Activated CD4-positive, alpha-beta memory T cell treated with anti-CD3 and anti-CD28 coated beads, Interleukin-2, amount 10 ng/mL, durations not matched to agents 7 days and 5 days (primary cell): ENCODE data around the gene HDLBP. TPM values are rescaled to one million over a fixed set of nuclear protein-coding genes. Genes with fewer than 3 reads are reported as not detected.
"Not testable (repeated sequence)": the region's sequence is repeated elsewhere in the genome, so short reads cannot be mapped to it uniquely, and the experiment has no call there.

ENCODE experiments used
- CTCF ChIA-PET: fragments of 350-600 bp; sonication (Branson Sonifier 250); formaldehyde crosslinking; loops from one replicate; lab custom pipeline; 2021; ENCODE audit warnings: antibody characterized with exemption, inconsistent platforms; lab: Charles Lee
- POLR2A ChIA-PET: fragments of 350-600 bp; sonication (Branson Sonifier 250); formaldehyde crosslinking; loops from one replicate; lab custom pipeline; 2021; ENCODE audit warnings: antibody characterized with exemption; lab: Charles Lee
- DNase-seq: peaks from one replicate; pipeline ENCODE4 v3.0.0-alpha.2; 2020
- H3K27ac Mint-ChIP-seq: one replicate; pipeline ENCODE4 v1.8.0; 2021; ENCODE audit warnings: mild to moderate bottlenecking, mixed read lengths
- H3K27me3 Mint-ChIP-seq: one replicate; pipeline ENCODE4 v1.8.0; 2021; ENCODE audit warnings: mixed read lengths
- H3K36me3 Mint-ChIP-seq: one replicate; pipeline ENCODE4 v1.8.0; 2021; ENCODE audit warnings: low read depth, mixed read lengths
- H3K4me1 Mint-ChIP-seq: one replicate; pipeline ENCODE4 v1.8.0; 2021; ENCODE audit warnings: mixed read lengths
- H3K4me3 Mint-ChIP-seq: one replicate; pipeline ENCODE4 v1.8.0; 2021; ENCODE audit warnings: mild to moderate bottlenecking, mixed read lengths
- H3K9me3 Mint-ChIP-seq: one replicate; pipeline ENCODE4 v1.8.0; 2021; ENCODE audit warnings: mixed read lengths
- total RNA-seq, 2 experiments: library from RNA; stranded (reverse); gene quantifications; one replicate each; pipeline ENCODE4 v1.2.3, GENCODE V29; 2021

HDLBP gene
- total RNA-seq, 2 experiments from 2014 or later = 190 to 193 TPM

DNA sequence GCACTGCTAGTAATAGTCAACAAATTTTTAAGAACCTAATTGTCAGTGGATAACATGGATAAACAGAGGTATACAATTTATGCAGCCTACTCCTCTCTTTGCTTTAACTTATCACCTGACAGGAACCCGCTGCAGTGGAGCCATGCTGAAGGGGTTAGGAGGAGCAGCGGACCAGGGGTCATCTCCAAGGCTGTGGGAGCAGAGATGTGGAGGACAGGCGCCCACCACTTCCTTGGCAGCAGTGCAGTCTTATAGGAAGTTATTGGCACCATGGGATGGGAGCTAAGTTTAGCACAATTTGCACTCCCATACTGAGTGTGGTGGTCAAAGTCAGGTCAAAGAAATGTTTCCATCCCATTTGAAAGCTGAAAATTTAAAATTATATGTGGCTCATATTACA is 35.6 kb downstream of the HDLBP start:
- Mint-ChIP-seq H3K27ac (no peak overlapping the region), H3K4me1 (peaks cover 17% of the 10 kb centered on the region), H3K4me3 (no peak overlapping the region), H3K27me3 (no peaks in the 10 kb centered on the region), H3K9me3 (peaks cover 10% of the 10 kb centered on the region), H3K36me3 (peaks cover 37% of the 10 kb centered on the region)
- ChIA-PET CTCF (no interaction called here), POLR2A (interaction anchor here (1.0 kb wide), 1 partner anchor 35 kb away, joined by 3 read pairs; no protein-coding TSS in a partner anchor)
- no peak for DNase-seq

DNA sequence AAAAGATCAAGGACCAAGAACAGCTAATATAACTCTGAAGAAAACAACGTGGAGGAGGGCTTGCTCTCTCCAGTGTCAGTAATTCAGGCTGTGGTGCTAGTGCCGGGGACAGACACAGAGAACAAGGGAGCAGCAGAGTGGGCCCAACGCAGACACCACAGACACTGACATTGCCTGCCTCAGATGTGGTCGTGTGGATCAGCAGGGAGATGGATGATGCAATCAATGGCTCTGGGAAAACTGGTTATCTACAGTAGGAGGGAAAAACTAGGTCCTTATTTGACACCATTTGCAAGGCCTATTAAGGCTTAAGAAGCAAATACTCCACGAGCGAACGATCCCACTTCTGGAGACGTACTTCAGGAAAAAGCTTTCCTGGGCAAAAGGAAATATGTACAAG is 36.1 kb downstream of the HDLBP start:
- Mint-ChIP-seq H3K9me3 (peaks cover 10% of the 10 kb centered on the region), H3K27ac (no peak overlapping the region), H3K4me3 (no peak overlapping the region), H3K4me1 (peaks cover 17% of the 10 kb centered on the region), H3K27me3 (no peaks in the 10 kb centered on the region), H3K36me3 (peaks cover 39% of the 10 kb centered on the region)
- no peak for DNase-seq
- ChIA-PET POLR2A (interaction anchor here (1.0 to 1.5 kb wide), 2 partner anchors 36 kb away, joined by 3 read pairs; partner anchors contain the start of genes HDLBP and SEPTIN2), CTCF (no interaction called here)

DNA sequence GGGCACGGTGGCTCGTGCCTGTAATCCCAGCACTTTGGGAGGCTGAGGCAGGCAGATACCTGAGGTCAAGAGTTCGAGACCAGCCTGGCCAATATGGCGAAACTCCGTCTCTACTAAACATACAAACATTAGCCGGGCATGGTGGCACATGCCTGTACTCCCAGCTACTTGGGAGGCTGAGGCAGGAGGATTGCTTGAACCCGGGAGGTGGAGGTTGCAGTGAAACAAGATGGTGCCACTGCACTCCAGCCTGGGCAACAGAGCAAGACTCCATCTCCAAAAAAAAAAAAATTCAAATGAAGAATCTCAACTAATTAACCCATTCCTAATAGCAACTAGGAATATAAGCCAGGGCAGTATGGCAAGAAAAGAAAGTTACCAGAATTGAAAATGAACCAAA is 37.2 kb downstream of the HDLBP start:
- CTCF ChIA-PET, H3K4me3 Mint-ChIP-seq, H3K27me3 Mint-ChIP-seq, DNase-seq, H3K27ac Mint-ChIP-seq, H3K9me3 Mint-ChIP-seq: not testable (repeated sequence)
- POLR2A ChIA-PET = interaction anchor here (1.5 kb wide), 1 partner anchor 37 kb away, joined by 3 read pairs; the partner anchor contains the start of genes HDLBP and SEPTIN2
- peaks cover 42% of the 10 kb centered on the region for H3K36me3 Mint-ChIP-seq
- peaks cover 24% of the 10 kb centered on the region for H3K4me1 Mint-ChIP-seq

DNA sequence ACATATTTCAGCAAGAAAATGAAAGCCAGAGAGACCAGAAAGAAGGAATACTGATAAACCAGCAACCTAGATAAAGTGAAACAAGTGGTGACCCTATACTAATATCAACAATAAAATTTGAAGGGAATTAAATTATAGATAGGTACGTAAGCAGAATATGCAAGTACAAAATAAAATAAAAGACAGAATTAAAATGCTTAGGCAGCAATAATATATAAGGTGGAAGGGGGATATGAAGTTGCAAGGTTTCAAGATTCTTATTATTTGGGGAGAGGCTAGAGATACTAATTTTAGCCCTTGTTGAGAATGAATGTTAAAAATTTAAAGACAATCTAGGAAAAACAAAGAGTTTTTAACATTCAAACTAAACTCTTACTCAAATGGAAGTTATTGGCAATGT is 39.6 kb downstream of the HDLBP start:
- Mint-ChIP-seq H3K4me1 (peaks cover 31% of the 10 kb centered on the region), H3K9me3 (peaks cover 10% of the 10 kb centered on the region), H3K27ac (no peak overlapping the region), H3K4me3 (no peak overlapping the region), H3K36me3 (peaks cover 45% of the 10 kb centered on the region), H3K27me3 (no peaks in the 10 kb centered on the region)
- CTCF ChIA-PET = no interaction called here
- POLR2A ChIA-PET = no interaction called here
- DNase-seq = no peak

DNA sequence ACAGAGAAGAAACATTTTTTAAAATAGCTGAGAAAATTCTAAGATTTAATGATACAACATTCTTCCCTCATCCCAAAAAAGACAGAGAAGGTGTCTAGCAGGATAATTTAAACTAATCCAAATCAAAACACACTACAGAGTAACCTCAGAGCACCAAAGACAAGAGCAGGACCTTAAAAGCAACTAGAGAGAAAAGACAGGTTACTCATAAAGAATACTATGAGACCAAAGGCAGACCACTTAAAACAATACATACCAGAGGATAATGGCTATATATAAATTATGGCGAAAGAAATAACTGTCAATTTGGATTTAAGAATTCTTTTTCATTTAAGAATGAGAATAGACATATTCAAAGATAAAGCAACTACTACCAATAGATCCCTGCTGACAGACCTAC is 40.0 kb downstream of the HDLBP start:
- Mint-ChIP-seq H3K4me1 (peaks cover 33% of the 10 kb centered on the region), H3K27ac (no peak overlapping the region), H3K9me3 (peaks cover 10% of the 10 kb centered on the region), H3K27me3 (no peaks in the 10 kb centered on the region), H3K36me3 (peaks cover 45% of the 10 kb centered on the region), H3K4me3 (no peak overlapping the region)
- CTCF ChIA-PET = no interaction called here
- POLR2A ChIA-PET = interaction anchor here (1.0 kb wide), 1 partner anchor 40 kb away, joined by 3 read pairs; the partner anchor contains the start of genes HDLBP and SEPTIN2
- DNase-seq = no peak

DNA sequence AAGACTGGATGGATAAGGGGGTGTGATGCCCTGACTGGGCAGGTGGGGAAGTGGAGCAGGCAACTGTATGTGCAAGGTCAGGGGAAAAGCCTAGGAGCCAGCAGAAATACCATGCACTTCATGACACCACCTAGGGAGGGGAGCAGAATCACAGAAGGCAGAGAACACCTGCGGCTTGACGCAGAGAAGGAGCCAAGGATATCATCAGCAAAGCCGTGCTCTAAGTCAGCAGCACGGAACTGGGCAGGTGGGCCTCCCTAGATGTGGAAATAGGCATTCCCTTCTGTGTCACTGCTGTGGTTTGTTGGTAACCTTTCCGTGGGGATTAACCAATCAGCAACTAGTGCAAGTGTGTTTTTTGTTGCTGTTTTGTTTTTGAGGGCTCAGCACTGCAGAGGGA is 41.3 kb downstream of the HDLBP start:
- H3K4me3 Mint-ChIP-seq = no peak overlapping the region
- peaks cover 10% of the 10 kb centered on the region for H3K9me3 Mint-ChIP-seq
- no peak for DNase-seq
- no peak overlapping the region for H3K27ac Mint-ChIP-seq
- ChIA-PET POLR2A (interaction anchor here (0.9 kb wide), 1 partner anchor 17 kb away, joined by 3 read pairs; no protein-coding TSS in a partner anchor), CTCF (no interaction called here)
- peaks cover 45% of the 10 kb centered on the region for H3K36me3 Mint-ChIP-seq
- H3K4me1 Mint-ChIP-seq = peaks cover 41% of the 10 kb centered on the region
- H3K27me3 Mint-ChIP-seq = no peaks in the 10 kb centered on the region

DNA sequence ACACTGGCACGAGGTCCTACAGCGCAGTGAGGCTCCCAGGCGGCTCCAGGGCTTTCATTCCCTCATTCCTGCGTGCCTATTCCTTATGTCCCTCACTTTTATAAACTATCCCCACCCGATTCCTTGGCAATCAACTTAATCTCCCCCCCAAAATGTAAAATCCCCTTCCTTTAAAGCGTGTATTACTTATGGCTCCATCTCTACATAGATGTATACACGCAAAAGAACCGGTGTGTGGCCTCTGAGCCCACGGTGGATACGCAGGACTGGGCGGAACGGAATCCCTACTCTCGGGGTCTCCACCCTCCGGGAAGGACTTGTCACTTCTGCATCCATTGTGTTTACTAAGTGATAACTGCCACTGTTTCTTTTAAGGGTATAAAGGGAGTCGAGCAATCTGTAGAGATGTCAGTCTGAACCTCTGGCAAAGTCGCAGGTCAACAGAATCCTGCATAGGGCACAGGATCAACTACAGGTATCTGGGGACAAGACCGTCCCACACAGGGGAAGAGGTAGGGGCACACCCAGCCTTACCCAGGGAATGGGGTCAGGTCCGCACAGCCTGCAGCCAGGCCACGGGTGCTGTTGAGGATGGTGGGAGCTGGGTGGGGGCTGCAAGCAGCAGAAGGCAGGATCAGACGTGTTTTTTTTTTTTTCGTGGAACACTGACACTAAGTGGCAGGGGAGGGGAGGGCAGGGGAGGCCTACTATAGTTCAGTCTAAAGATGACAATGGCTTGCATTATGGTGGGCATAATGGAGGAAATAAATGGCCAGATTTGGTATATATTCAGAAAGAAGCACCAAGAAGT is 42.1 kb downstream of the HDLBP start:
- no peak for DNase-seq
- no peak overlapping the region for H3K27ac Mint-ChIP-seq
- H3K9me3 Mint-ChIP-seq = peaks cover 10% of the 10 kb centered on the region
- CTCF ChIA-PET = no interaction called here
- H3K4me1 Mint-ChIP-seq = peaks cover 46% of the 10 kb centered on the region
- H3K27me3 Mint-ChIP-seq = no peaks in the 10 kb centered on the region
- POLR2A ChIA-PET = interaction anchor here (0.9 kb wide), 1 partner anchor 16 kb away, joined by 3 read pairs; no protein-coding TSS in a partner anchor
- H3K36me3 Mint-ChIP-seq = peaks cover 52% of the 10 kb centered on the region
- peak overlapping the region; percentile 70 for H3K4me3 Mint-ChIP-seq

DNA sequence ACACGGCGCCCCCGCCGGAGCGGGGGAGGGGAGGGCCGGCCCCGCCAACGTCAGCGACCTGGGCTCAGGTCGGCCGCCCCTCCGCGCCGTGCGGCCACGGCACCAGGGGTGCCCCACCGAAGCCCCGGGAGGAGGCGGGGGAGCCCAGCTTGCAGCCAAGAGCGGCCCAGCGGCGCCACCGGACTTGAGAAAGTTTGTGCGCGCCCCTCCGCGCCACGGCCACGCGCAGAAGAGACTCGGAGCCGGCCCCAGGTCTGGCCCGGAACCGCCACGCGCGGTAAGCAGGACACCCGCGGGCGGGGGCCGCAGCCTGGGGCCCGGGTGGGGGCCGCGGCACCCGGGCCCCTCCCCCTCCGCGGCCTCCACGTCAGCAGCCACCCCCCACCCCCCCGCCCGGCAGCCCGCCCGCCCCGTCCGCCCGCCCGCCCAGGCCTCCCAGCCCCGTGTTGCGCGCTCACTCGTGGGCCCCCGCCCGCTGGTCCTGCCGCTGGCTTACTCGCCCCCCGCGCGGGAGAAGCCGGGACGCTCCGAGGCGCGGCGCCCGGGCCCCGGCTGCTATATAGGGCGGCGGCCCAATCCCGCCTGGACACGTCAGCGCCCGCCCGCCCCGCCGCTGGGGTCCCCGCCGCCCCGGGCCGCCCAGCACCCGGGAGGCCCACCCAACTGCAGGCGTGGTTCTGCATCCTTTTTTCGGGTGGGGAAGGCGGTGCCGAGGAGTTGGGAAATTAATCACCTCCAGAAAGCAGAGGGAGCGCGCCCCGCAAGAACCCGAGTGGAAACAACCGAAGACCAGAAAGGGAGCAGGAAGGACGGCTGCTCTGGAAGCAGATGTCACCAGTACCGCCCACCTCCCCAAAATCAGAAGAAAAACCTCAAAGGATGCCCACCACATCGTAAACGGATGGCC is 42.9 kb downstream of the HDLBP start:
- no peaks in the 10 kb centered on the region for H3K27me3 Mint-ChIP-seq
- H3K4me1 Mint-ChIP-seq = peaks cover 50% of the 10 kb centered on the region
- peaks cover 10% of the 10 kb centered on the region for H3K9me3 Mint-ChIP-seq
- ChIA-PET CTCF (no interaction called here), POLR2A (interaction anchor here (0.7 to 1.0 kb wide), 2 partner anchors 42 to 46 kb away, joined by 3 read pairs; partner anchors contain the start of gene HDLBP)
- DNase-seq = peak; percentile 52
- H3K36me3 Mint-ChIP-seq = peaks cover 55% of the 10 kb centered on the region
- peak overlapping the region; percentile 70 for H3K4me3 Mint-ChIP-seq
- H3K27ac Mint-ChIP-seq = no peak overlapping the region

DNA sequence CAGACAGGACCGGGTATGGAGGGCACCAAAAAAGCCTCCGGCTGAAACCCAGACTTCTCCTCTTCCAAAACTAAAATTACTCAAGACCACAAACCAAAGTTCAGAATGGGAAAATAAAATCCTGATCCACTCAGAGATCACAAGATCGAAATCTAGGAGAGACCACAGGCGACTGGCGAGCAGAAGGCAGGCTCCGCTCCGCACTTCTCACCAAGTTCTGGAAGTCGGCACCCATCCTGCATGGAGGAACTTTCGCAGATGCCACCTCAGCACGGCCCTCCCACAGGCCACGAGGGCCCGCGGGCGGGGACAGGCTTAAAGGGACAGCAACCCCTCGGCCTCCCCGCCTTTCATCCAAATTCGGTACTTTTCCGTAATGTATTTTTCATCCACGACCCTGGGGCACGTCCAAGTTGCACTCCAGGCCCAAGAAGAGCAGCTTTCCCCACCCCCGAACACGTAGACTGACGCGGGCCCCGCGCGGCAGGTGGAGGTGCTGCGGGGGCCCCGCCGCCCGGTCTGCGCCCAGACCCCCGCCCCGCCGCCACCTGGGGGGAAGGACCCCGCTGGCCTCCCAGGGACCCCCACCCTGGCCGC is 43.7 kb downstream of the HDLBP start:
- Mint-ChIP-seq H3K27me3 (no peaks in the 10 kb centered on the region), H3K36me3 (peaks cover 52% of the 10 kb centered on the region), H3K4me3 (peak overlapping the region; percentile 89), H3K27ac (peak overlapping the region; percentile 79), H3K4me1 (peaks cover 47% of the 10 kb centered on the region), H3K9me3 (peaks cover 10% of the 10 kb centered on the region)
- DNase-seq = peak; percentile 63
- CTCF ChIA-PET = no interaction called here
- POLR2A ChIA-PET = interaction anchor here (0.7 to 1.0 kb wide), 3 partner anchors 43 to 47 kb away, joined by 3 read pairs; partner anchors contain the start of gene HDLBP

DNA sequence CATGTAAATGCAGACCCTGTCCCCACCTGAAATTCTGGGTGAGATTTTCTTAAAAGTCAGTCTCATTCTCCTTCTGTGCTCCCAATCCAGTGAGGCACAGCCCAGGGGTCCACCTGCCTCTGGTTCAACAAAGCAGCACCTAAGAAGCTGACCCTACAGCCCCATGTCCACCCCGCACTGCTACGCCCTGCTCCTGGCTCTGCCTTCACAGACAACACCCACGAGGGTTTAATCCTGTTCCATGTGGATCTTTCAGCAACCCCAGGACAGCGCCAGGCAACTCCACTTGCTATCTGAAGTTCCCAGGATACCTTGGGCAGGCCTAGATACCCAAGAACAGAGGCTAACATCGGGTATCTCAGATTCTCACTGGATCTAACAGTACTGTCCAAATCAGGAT is 44.9 kb downstream of the HDLBP start:
- POLR2A ChIA-PET = no interaction called here
- Mint-ChIP-seq H3K27ac (no peak overlapping the region), H3K36me3 (peaks cover 51% of the 10 kb centered on the region)

DNA sequence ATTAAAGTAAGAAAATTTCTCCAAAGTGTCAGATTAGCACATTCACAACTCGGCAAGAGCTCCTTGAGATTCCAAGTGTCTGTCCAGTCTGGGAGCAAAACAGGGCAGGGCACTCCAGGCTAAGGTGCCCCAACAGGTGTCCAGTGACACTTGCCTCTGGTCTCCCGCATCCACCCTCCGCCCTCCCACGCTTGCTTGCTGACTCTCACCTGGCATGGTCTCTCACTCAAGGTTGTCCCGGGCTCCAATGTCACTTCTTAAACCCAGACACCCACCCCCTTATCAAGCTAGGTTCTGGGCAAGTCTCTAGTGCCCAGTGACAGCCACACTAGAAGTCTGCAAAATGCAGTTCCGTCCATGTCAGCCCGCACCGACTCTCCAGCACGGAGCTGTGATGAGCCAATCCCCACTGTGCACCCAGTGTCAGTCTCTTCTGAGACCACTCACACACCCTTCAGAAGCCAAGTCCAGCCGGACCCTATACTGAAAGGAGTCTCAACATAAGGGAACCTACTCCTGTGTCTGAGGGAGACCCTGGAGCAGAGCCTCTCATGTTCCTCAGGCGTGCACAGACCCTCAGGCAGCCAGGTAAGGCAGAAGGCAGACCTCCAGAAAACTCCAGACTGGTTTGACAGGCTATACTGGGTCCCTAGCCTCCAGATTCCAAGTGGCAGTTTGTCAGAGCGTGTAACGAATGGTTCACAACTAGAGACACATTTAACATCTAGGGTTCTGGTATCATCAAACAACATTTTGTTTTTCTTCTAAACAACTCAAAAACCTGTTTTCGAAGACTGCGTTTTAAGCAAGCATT is 45.6 kb downstream of the HDLBP start:
- DNase-seq = no peak
- Mint-ChIP-seq H3K27me3 (no peaks in the 10 kb centered on the region), H3K27ac (no peak overlapping the region), H3K36me3 (peaks cover 47% of the 10 kb centered on the region), H3K4me3 (no peak overlapping the region), H3K4me1 (peaks cover 47% of the 10 kb centered on the region), H3K9me3 (no peaks in the 10 kb centered on the region)
- ChIA-PET CTCF (no interaction called here), POLR2A (no interaction called here)

More for the DNA sequence above, 44.9 kb downstream of the HDLBP start:
- Mint-ChIP-seq H3K4me3 (peak overlapping the region; percentile 89), H3K27me3 (no peaks in the 10 kb centered on the region), H3K4me1 (peaks cover 47% of the 10 kb centered on the region), H3K9me3 (peaks cover 5% of the 10 kb centered on the region)
- CTCF ChIA-PET = no interaction called here
- DNase-seq = no peak
